BJ (cell line): ENCODE results near the gene LBX1. TPM values are rescaled to one million over a fixed set of nuclear protein-coding genes. Genes with fewer than 3 reads are reported as not detected.

Experiments
- CTCF ChIA-PET: fragments of 350-600 bp; formaldehyde crosslinking; extraction: SDS; loops from one replicate; lab custom pipeline; 2021; ENCODE audit warnings: antibody characterized with exemption, inconsistent platforms; lab: Yijun Ruan, JAX
- POLR2A ChIA-PET: fragments of 300-600 bp; sonication (Branson Sonifier 250); formaldehyde crosslinking; extraction: SDS; loops from one replicate; lab custom pipeline; 2021; ENCODE audit warnings: antibody characterized with exemption; lab: Charles Lee
- DNase-seq: peaks from one replicate; pipeline ENCODE4 v3.0.0-alpha.2; 2011; ENCODE audit warnings: low read depth
- H3K27me3 ChIP-seq: 2 replicates; pipeline ENCODE4 v1.6.0; 2011; ENCODE audit warnings: low read length; ENCODE audit not compliant: control insufficient read depth, insufficient read depth
- H3K36me3 ChIP-seq: 2 replicates; pipeline ENCODE4 v1.5.1; 2011; ENCODE audit warnings: low read length; ENCODE audit not compliant: control insufficient read depth, insufficient read depth
- H3K4me3 ChIP-seq: 2 replicates; pipeline ENCODE4 v1.5.1; 2011; ENCODE audit warnings: low read depth, mild to moderate bottlenecking, control low read depth, low read length
- polyA plus RNA-seq: library from polyadenylated mRNA; depleted of rRNA; stranded (reverse); fragments of >200 nt; gene quantifications from 2 replicates; pipeline ENCODE4 v1.2.3, GENCODE V29; 2011
- TF ChIP-seq, protein P1 (sequence below): IDR thresholded peaks from 2 replicates; pipeline ENCODE4 v1.5.1; 2011; ENCODE audit warnings: low read depth, mild to moderate bottlenecking, control low read depth, inconsistent platforms, low read length, moderate library complexity; ENCODE audit not compliant: insufficient read depth

The LBX1 gene
- polyA plus RNA-seq, 1 experiment: not detected

DNA sequence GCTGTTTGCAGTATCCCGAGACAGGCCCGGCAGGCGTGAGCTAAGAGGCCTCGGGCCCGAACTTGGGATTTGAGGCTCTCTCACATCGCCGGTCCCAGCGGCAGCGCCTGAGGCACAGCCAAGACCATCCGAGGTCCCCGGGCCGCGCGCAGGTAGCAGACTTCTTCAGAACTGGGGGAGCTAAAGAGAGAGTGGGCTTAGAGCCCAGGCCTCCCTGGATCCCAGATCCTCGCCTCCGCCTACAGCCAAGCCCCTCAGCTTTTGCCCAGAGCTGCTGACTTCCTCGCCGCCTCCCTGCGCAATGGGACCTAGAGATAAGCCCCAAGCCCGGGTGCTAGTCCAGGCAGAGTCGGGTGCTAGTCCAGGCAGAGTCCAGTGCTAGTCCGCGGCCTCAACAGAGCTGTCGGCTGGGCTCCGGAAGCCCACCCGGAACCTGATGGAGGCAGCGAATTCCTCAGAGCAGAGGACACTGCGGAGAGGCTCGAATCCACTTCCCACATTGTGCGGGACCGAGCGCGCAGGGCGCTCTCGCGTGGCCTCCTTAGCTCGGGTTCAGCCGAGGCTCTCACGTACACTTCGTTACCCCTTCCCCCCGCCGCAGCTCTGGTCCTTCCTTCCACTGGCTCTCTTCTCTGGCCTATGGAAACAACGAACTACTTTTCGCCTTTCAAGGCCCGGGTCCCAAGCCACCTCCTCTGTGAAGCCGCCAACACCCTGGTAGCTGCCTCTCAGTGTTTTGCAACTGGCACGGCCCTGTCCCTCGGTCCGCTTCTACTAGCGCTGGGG lies 5.8 kb downstream of the LBX1 start:
- DNase-seq: no peak
- TF ChIP-seq, protein P1, sequence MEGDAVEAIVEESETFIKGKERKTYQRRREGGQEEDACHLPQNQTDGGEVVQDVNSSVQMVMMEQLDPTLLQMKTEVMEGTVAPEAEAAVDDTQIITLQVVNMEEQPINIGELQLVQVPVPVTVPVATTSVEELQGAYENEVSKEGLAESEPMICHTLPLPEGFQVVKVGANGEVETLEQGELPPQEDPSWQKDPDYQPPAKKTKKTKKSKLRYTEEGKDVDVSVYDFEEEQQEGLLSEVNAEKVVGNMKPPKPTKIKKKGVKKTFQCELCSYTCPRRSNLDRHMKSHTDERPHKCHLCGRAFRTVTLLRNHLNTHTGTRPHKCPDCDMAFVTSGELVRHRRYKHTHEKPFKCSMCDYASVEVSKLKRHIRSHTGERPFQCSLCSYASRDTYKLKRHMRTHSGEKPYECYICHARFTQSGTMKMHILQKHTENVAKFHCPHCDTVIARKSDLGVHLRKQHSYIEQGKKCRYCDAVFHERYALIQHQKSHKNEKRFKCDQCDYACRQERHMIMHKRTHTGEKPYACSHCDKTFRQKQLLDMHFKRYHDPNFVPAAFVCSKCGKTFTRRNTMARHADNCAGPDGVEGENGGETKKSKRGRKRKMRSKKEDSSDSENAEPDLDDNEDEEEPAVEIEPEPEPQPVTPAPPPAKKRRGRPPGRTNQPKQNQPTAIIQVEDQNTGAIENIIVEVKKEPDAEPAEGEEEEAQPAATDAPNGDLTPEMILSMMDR: no peak
- Histone ChIP-seq H3K36me3 (no peaks in the 10 kb centered on the region), H3K4me3 (no peak overlapping the region), H3K27me3 (peaks cover 82% of the 10 kb centered on the region)
- ChIA-PET POLR2A (no interaction called here), CTCF (interaction anchor here (1.4 to 1.7 kb wide), 2 partner anchors 9 to 67 kb away, joined by 5 to 26 read pairs; no protein-coding TSS in a partner anchor)

DNA sequence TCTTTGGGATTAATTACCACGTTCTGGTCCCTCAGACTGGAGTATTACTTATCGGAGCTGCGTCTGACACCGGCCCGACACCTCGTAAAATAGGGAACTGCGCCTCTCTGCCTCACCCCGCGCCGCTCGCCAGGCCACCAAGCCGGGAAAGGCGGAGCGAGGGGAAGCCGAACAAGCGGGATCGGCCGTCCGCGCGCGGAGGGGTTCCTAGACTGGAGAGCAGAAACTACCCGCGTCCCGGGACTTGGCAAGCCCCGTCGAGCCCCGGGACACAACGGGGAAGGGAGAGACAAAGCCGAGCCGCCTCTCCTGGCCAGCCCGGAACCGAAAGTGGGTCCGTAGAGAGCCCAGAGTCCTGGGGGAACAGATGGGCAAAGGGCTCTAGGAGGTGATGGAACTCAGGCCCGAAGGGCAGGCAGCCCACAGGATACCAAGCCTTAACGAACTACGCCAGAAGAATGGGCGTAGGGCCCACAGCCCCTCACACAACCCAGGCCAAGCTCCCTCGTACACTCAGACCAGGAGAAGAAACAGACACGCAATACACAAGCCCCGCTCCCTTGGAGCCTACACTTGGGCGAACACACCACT lies 6.5 kb downstream of the LBX1 start:
- Histone ChIP-seq H3K4me3 (no peak overlapping the region), H3K36me3 (no peaks in the 10 kb centered on the region), H3K27me3 (peaks cover 80% of the 10 kb centered on the region)
- ChIA-PET CTCF (interaction anchor here (1.4 to 1.7 kb wide), 2 partner anchors 8 to 68 kb away, joined by 5 to 26 read pairs; no protein-coding TSS in a partner anchor), POLR2A (no interaction called here)
- TF ChIP-seq, protein P1: no peak
- no peak for DNase-seq

DNA sequence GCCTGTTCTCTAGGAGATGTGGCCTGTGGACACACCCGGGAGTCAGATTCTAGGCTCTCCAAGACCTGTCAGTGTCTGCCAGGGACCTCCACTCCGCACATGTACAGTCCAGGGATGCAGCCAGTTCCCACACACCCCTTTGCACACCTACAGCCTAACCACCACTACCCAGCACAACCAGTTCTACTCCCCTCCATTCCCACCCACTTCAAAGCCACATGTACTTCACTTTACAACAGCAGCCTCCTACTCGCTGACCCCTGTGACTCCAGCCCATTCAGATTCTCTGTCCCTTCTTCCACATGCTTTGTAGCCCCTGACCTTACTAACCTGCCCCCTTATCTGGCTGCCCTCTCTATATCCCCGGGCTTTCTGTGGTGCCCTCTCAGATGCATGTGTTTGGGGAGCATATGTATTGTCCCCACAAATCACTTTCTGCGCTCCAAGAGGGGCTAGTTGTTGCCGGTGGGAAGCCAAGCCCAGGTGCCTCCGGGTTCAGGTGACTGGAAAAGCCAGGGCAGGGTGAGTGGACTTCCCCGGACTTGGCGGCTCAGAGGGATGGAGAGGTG lies 7.2 kb downstream of the LBX1 start:
- H3K4me3 ChIP-seq: no peak overlapping the region
- no peaks in the 10 kb centered on the region for H3K36me3 ChIP-seq
- TF ChIP-seq, protein P1: no peak
- peaks cover 80% of the 10 kb centered on the region for H3K27me3 ChIP-seq
- ChIA-PET CTCF (interaction anchor here (1.3 kb wide), 1 partner anchor 9 kb away, joined by 4 read pairs; no protein-coding TSS in a partner anchor), POLR2A (no interaction called here)
- DNase-seq: no peak

DNA sequence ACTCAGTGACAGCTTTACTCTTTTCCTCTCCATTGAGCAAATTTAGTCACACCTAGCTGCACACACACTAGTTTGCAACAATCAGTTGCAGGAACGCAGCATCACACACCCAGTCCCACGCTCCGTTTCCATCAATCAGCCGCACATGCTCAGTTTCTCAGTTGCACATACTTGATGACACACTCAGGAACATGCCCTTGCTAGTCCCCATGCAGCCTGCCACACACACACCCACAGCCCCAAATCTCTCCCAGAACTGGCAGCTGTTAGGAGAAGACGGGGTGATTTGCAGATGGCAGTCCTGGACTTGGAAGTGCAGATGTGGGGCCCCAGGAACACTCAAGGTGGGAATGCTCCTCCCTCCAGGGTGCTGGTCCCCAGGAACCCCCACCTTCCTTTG lies 7.7 kb downstream of the LBX1 start:
- Histone ChIP-seq H3K4me3 (no peak overlapping the region), H3K36me3 (no peaks in the 10 kb centered on the region), H3K27me3 (peaks cover 80% of the 10 kb centered on the region)
- no peak for DNase-seq
- ChIA-PET POLR2A (no interaction called here), CTCF (interaction anchor here (1.3 to 1.4 kb wide), 3 partner anchors 10 to 246 kb away, joined by 3 to 4 read pairs (median 4); no protein-coding TSS in a partner anchor)
- TF ChIP-seq, protein P1: no peak

DNA sequence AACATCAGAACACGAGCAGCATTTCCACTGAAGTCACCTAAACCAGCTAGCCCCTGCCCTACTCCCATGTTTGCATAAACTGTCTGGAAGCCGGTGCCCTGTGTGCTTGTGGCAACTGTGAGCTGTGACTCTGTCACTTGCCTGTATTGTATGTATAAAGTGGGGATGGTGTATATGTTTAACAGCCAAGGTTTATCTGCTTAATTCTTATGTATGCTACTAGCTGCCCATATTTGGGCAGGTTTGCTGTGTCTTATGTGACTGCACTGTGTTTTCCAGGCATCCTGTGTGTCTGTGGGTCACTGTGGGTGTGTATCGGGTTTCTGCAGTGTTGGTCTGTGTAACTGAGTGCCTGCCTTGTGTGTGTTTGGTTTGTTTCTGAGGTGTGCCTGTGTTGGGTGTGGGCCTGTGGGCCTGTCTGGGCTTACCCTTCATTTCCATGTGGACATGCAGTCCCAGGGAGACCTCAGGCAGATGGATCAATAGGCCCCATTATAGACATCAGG lies 9.3 kb downstream of the LBX1 start:
- CTCF ChIA-PET: interaction anchor here (1.4 to 2.5 kb wide), 4 partner anchors 10 to 350 kb away, joined by 4 to 9 read pairs (median 6); no protein-coding TSS in a partner anchor
- H3K36me3 ChIP-seq: no peaks in the 10 kb centered on the region
- no peak for DNase-seq
- TF ChIP-seq, protein P1: no peak
- peaks cover 78% of the 10 kb centered on the region for H3K27me3 ChIP-seq
- POLR2A ChIA-PET: no interaction called here
- no peak overlapping the region for H3K4me3 ChIP-seq
